DOHH2 (cell line): Measurements from ENCODE around the gene ATAD2B.

Source experiments
- CTCF ChIP-seq: fragments of 200-600 bp; sonication (generic); IDR thresholded peaks from one replicate; pipeline ENCODE4 v1.5.1; 2014; ENCODE audit warnings: antibody characterized with exemption, mild to moderate bottlenecking, low read depth, low read length; ENCODE audit not compliant: poor library complexity, severe bottlenecking
- EZH2phosphoT487 ChIP-seq: fragments of 200-600 bp; sonication (generic); IDR thresholded peaks from 2 replicates; pipeline ENCODE4 v1.6.1; 2017; ENCODE audit warnings: borderline replicate concordance, mild to moderate bottlenecking, antibody characterized with exemption, low read length, moderate library complexity, mixed read lengths

- TF ChIP-seq CTCF (no peak), EZH2phosphoT487 (no peak)
Measured at GRCh38 chr2:23734416-23734815, 192.5 kb downstream of the ATAD2B start.
